ENCODE measurements around the gene BCAS2.
"Not testable (repeated sequence)": the region's sequence is repeated elsewhere in the genome, so short reads cannot be mapped to it uniquely, and the experiment has no call there.

BCAS2 gene

GRCh38 chr1:114588196-114588689 lies 6.8 kb upstream of the BCAS2 start:
- DNase-seq (no peak), ATAC-seq (replicated peaks) (no peak)
- Mint-ChIP-seq H3K27me3 (peaks cover 16 to 23% of the 10 kb centered on the region in 2 donors), H3K4me3 (no peak overlapping the region), H3K9me3 (no peaks in the 10 kb centered on the region), H3K27ac (no peak overlapping the region), H3K36me3 (ENCODE audit: insufficient read depth) (no peaks in the 10 kb centered on the region), H3K4me1 (ENCODE audit: low read depth in 2 of 2) (no peaks in the 10 kb centered on the region)

GRCh38 chr1:114587203-114587991 lies 6.0 kb upstream of the BCAS2 start:
- no peaks in the 10 kb centered on the region for H3K36me3 Mint-ChIP-seq (ENCODE audit: insufficient read depth)
- ATAC-seq (replicated peaks) (no peak), DNase-seq (no peak)
- H3K27me3 Mint-ChIP-seq, result peaks cover 10 to 14% of the 10 kb centered on the region in 2 donors
- H3K9me3 Mint-ChIP-seq, result no peaks in the 10 kb centered on the region
- H3K4me3 Mint-ChIP-seq, result no peak overlapping the region
- H3K27ac Mint-ChIP-seq, result no peak overlapping the region
- H3K4me1 Mint-ChIP-seq (ENCODE audit: low read depth in 2 of 2), result peaks cover under 1 to 2% of the 10 kb centered on the region in 2 donors

- no peak for ATAC-seq (replicated peaks)
- DNase-seq, result no peak
- peaks cover 8 to 10% of the 10 kb centered on the region in 2 donors for H3K4me1 Mint-ChIP-seq (ENCODE audit: low read depth in 2 of 2)
- H3K27me3 Mint-ChIP-seq, result peaks cover 10 to 12% of the 10 kb centered on the region in 2 donors
- no peak overlapping the region for H3K4me3 Mint-ChIP-seq
- no peak overlapping the region for H3K27ac Mint-ChIP-seq
- H3K36me3 Mint-ChIP-seq (ENCODE audit: insufficient read depth), result peaks cover 6% of the 10 kb centered on the region
- H3K9me3 Mint-ChIP-seq, result no peaks in the 10 kb centered on the region
These were observed 5.2 kb upstream of the BCAS2 start for GRCh38 chr1:114586513-114587047.

- Mint-ChIP-seq H3K27me3 (peaks cover 10 to 12% of the 10 kb centered on the region in 2 donors), H3K4me1 (ENCODE audit: low read depth in 2 of 2) (peaks cover 8 to 17% of the 10 kb centered on the region in 2 donors), H3K36me3 (ENCODE audit: insufficient read depth) (peaks cover 13% of the 10 kb centered on the region), H3K9me3 (no peaks in the 10 kb centered on the region), H3K4me3 (no peak overlapping the region), H3K27ac (no peak overlapping the region)
- DNase-seq, result no peak
- ATAC-seq (replicated peaks), result no peak
These were observed 3.8 kb upstream of the BCAS2 start for GRCh38 chr1:114585231-114585630.

GRCh38 chr1:114574365-114574764 lies 7.0 kb downstream of the BCAS2 start:
- H3K36me3 Mint-ChIP-seq (ENCODE audit: insufficient read depth), result peaks cover 92% of the 10 kb centered on the region
- ATAC-seq (replicated peaks), result no peak
- H3K27me3 Mint-ChIP-seq, result no peaks in the 10 kb centered on the region
- H3K9me3 Mint-ChIP-seq, result no peaks in the 10 kb centered on the region
- no peak overlapping the region for H3K4me3 Mint-ChIP-seq
- no peak overlapping the region for H3K27ac Mint-ChIP-seq
- DNase-seq, result no peak
- H3K4me1 Mint-ChIP-seq (ENCODE audit: low read depth in 2 of 2), result peaks cover 7 to 13% of the 10 kb centered on the region in 2 donors

- ATAC-seq (replicated peaks) (no peak), DNase-seq (no peak)
- no peak overlapping the region for H3K4me3 Mint-ChIP-seq
- peaks cover 0 to 3% of the 10 kb centered on the region in 2 donors for H3K4me1 Mint-ChIP-seq (ENCODE audit: low read depth in 2 of 2)
- H3K9me3 Mint-ChIP-seq, result peaks cover 0 to 2% of the 10 kb centered on the region in 2 donors
- H3K36me3 Mint-ChIP-seq (ENCODE audit: insufficient read depth), result peaks cover 35% of the 10 kb centered on the region
- H3K27ac Mint-ChIP-seq, result no peak overlapping the region
- no peaks in the 10 kb centered on the region for H3K27me3 Mint-ChIP-seq
These were observed 17.3 kb downstream of the BCAS2 start for GRCh38 chr1:114564141-114564540.

- not testable (repeated sequence) for H3K9me3 Mint-ChIP-seq; H3K27me3 Mint-ChIP-seq; DNase-seq; ATAC-seq (replicated peaks); H3K4me1 Mint-ChIP-seq (ENCODE audit: low read depth in 2 of 2); H3K27ac Mint-ChIP-seq; H3K4me3 Mint-ChIP-seq
- peaks cover 24% of the 10 kb centered on the region for H3K36me3 Mint-ChIP-seq (ENCODE audit: insufficient read depth)
These were observed 18.4 kb downstream of the BCAS2 start for GRCh38 chr1:114562978-114563510.

GRCh38 chr1:114561333-114561732 lies 20.1 kb downstream of the BCAS2 start:
- Mint-ChIP-seq H3K27me3 (no peaks in the 10 kb centered on the region), H3K9me3 (peaks cover 0 to 2% of the 10 kb centered on the region in 2 donors), H3K4me1 (ENCODE audit: low read depth in 2 of 2) (peaks cover 0 to 3% of the 10 kb centered on the region in 2 donors), H3K27ac (no peak overlapping the region), H3K4me3 (no peak overlapping the region), H3K36me3 (ENCODE audit: insufficient read depth) (peaks cover 8% of the 10 kb centered on the region)
- DNase-seq (no peak), ATAC-seq (replicated peaks) (no peak)

- ATAC-seq (replicated peaks) (no peak), DNase-seq (no peak)
- Mint-ChIP-seq H3K27ac (no peak overlapping the region), H3K36me3 (ENCODE audit: insufficient read depth) (no peaks in the 10 kb centered on the region), H3K4me3 (no peak overlapping the region), H3K27me3 (no peaks in the 10 kb centered on the region), H3K9me3 (no peaks in the 10 kb centered on the region), H3K4me1 (ENCODE audit: low read depth in 2 of 2) (no peaks in the 10 kb centered on the region)
These were observed 22.1 kb downstream of the BCAS2 start for GRCh38 chr1:114559356-114559755.

- DNase-seq, result no peak
- no peak overlapping the region for H3K4me3 Mint-ChIP-seq
- no peak overlapping the region for H3K27ac Mint-ChIP-seq
- no peaks in the 10 kb centered on the region for H3K27me3 Mint-ChIP-seq
- H3K4me1 Mint-ChIP-seq (ENCODE audit: low read depth in 2 of 2), result no peaks in the 10 kb centered on the region
- no peaks in the 10 kb centered on the region for H3K36me3 Mint-ChIP-seq (ENCODE audit: insufficient read depth)
- no peaks in the 10 kb centered on the region for H3K9me3 Mint-ChIP-seq
- ATAC-seq (replicated peaks), result peak; percentile 67
These were observed 22.9 kb downstream of the BCAS2 start for GRCh38 chr1:114558544-114558943.

- DNase-seq (no peak), ATAC-seq (replicated peaks) (no peak)
- Mint-ChIP-seq H3K36me3 (ENCODE audit: insufficient read depth) (no peaks in the 10 kb centered on the region), H3K4me3 (no peak overlapping the region), H3K27ac (no peak overlapping the region), H3K9me3 (no peaks in the 10 kb centered on the region), H3K4me1 (ENCODE audit: low read depth in 2 of 2) (no peaks in the 10 kb centered on the region), H3K27me3 (no peaks in the 10 kb centered on the region)
These were observed 26.8 kb downstream of the BCAS2 start for GRCh38 chr1:114554577-114554976.

GRCh38 chr1:114552106-114552639 lies 29.2 kb downstream of the BCAS2 start:
- Mint-ChIP-seq H3K4me3 (no peak overlapping the region), H3K36me3 (ENCODE audit: insufficient read depth) (no peaks in the 10 kb centered on the region), H3K9me3 (no peaks in the 10 kb centered on the region), H3K4me1 (ENCODE audit: low read depth in 2 of 2) (no peaks in the 10 kb centered on the region), H3K27me3 (peaks cover 0 to 9% of the 10 kb centered on the region in 2 donors), H3K27ac (no peak overlapping the region)
- DNase-seq (no peak), ATAC-seq (replicated peaks) (no peak)

- H3K27me3 Mint-ChIP-seq, result peaks cover 0 to 9% of the 10 kb centered on the region in 2 donors
- no peak overlapping the region for H3K27ac Mint-ChIP-seq
- H3K4me3 Mint-ChIP-seq, result no peak overlapping the region
- DNase-seq, result no peak
- no peaks in the 10 kb centered on the region for H3K4me1 Mint-ChIP-seq (ENCODE audit: low read depth in 2 of 2)
- no peaks in the 10 kb centered on the region for H3K36me3 Mint-ChIP-seq (ENCODE audit: insufficient read depth)
- no peak for ATAC-seq (replicated peaks)
- H3K9me3 Mint-ChIP-seq, result no peaks in the 10 kb centered on the region
These were observed 30.0 kb downstream of the BCAS2 start for GRCh38 chr1:114551400-114551799.

- peaks cover 0 to 9% of the 10 kb centered on the region in 2 donors for H3K27me3 Mint-ChIP-seq
- no peak overlapping the region for H3K4me3 Mint-ChIP-seq
- no peaks in the 10 kb centered on the region for H3K4me1 Mint-ChIP-seq (ENCODE audit: low read depth in 2 of 2)
- no peak for DNase-seq
- no peaks in the 10 kb centered on the region for H3K36me3 Mint-ChIP-seq (ENCODE audit: insufficient read depth)
- H3K27ac Mint-ChIP-seq, result no peak overlapping the region
- no peaks in the 10 kb centered on the region for H3K9me3 Mint-ChIP-seq
- no peak for ATAC-seq (replicated peaks)
These were observed 31.1 kb downstream of the BCAS2 start for GRCh38 chr1:114550336-114550735.
